ENCODE measurements around the gene GOSR2.

The GOSR2 gene

GRCh38 chr17:46892192-46892703 lies 30.7 kb upstream of the GOSR2 start:
- no peaks in the 10 kb centered on the region for H3K4me1 ChIP-seq (ENCODE audit: control insufficient read depth, insufficient read depth, low read length, unreplicated experiment)
- H3K79me2 ChIP-seq (ENCODE audit: control insufficient read depth, insufficient read depth, low read length, unreplicated experiment): no peaks in the 10 kb centered on the region
- H3K27me3 ChIP-seq (ENCODE audit: insufficient read depth, low read length): peaks cover 85% of the 10 kb centered on the region
- no peak overlapping the region for H3K4me3 ChIP-seq (ENCODE audit: low read depth, low read length)
- H3K36me3 ChIP-seq (ENCODE audit: insufficient read depth, low read length): no peaks in the 10 kb centered on the region
- no peak overlapping the region for H2AFZ ChIP-seq (ENCODE audit: low read length, unreplicated experiment)
- H3K27ac ChIP-seq (ENCODE audit: low read depth, low read length): no peak overlapping the region

- Histone ChIP-seq H3K36me3 (ENCODE audit: insufficient read depth, low read length) (no peaks in the 10 kb centered on the region), H2AFZ (ENCODE audit: low read length, unreplicated experiment) (no peak overlapping the region), H3K79me2 (ENCODE audit: control insufficient read depth, insufficient read depth, low read length, unreplicated experiment) (no peaks in the 10 kb centered on the region), H3K27ac (ENCODE audit: low read depth, low read length) (no peak overlapping the region), H3K4me1 (ENCODE audit: control insufficient read depth, insufficient read depth, low read length, unreplicated experiment) (no peaks in the 10 kb centered on the region), H3K4me3 (ENCODE audit: low read depth, low read length) (no peak overlapping the region), H3K27me3 (ENCODE audit: insufficient read depth, low read length) (peaks cover 76% of the 10 kb centered on the region)
Observed at GRCh38 chr17:46894024-46894423, 28.9 kb upstream of the GOSR2 start.

- H3K27ac ChIP-seq (ENCODE audit: low read depth, low read length): no peak overlapping the region
- peaks cover 70% of the 10 kb centered on the region for H3K27me3 ChIP-seq (ENCODE audit: insufficient read depth, low read length)
- no peaks in the 10 kb centered on the region for H3K36me3 ChIP-seq (ENCODE audit: insufficient read depth, low read length)
- no peak overlapping the region for H2AFZ ChIP-seq (ENCODE audit: low read length, unreplicated experiment)
- H3K79me2 ChIP-seq (ENCODE audit: control insufficient read depth, insufficient read depth, low read length, unreplicated experiment): no peaks in the 10 kb centered on the region
- no peaks in the 10 kb centered on the region for H3K4me1 ChIP-seq (ENCODE audit: control insufficient read depth, insufficient read depth, low read length, unreplicated experiment)
- no peak overlapping the region for H3K4me3 ChIP-seq (ENCODE audit: low read depth, low read length)
Observed at GRCh38 chr17:46894476-46895151, 28.3 kb upstream of the GOSR2 start.

GRCh38 chr17:46895171-46895570 lies 27.8 kb upstream of the GOSR2 start:
- Histone ChIP-seq H3K36me3 (ENCODE audit: insufficient read depth, low read length) (no peaks in the 10 kb centered on the region), H2AFZ (ENCODE audit: low read length, unreplicated experiment) (no peak overlapping the region), H3K4me1 (ENCODE audit: control insufficient read depth, insufficient read depth, low read length, unreplicated experiment) (no peaks in the 10 kb centered on the region), H3K4me3 (ENCODE audit: low read depth, low read length) (no peak overlapping the region), H3K79me2 (ENCODE audit: control insufficient read depth, insufficient read depth, low read length, unreplicated experiment) (no peaks in the 10 kb centered on the region), H3K27me3 (ENCODE audit: insufficient read depth, low read length) (peaks cover 64% of the 10 kb centered on the region), H3K27ac (ENCODE audit: low read depth, low read length) (no peak overlapping the region)

GRCh38 chr17:46896991-46897390 lies 26.0 kb upstream of the GOSR2 start:
- no peaks in the 10 kb centered on the region for H3K36me3 ChIP-seq (ENCODE audit: insufficient read depth, low read length)
- H3K27me3 ChIP-seq (ENCODE audit: insufficient read depth, low read length): peaks cover 53% of the 10 kb centered on the region
- H3K4me3 ChIP-seq (ENCODE audit: low read depth, low read length): no peak overlapping the region
- H3K4me1 ChIP-seq (ENCODE audit: control insufficient read depth, insufficient read depth, low read length, unreplicated experiment): no peaks in the 10 kb centered on the region
- no peak overlapping the region for H3K27ac ChIP-seq (ENCODE audit: low read depth, low read length)
- no peak overlapping the region for H2AFZ ChIP-seq (ENCODE audit: low read length, unreplicated experiment)
- H3K79me2 ChIP-seq (ENCODE audit: control insufficient read depth, insufficient read depth, low read length, unreplicated experiment): no peaks in the 10 kb centered on the region

- Histone ChIP-seq H3K4me1 (ENCODE audit: control insufficient read depth, insufficient read depth, low read length, unreplicated experiment) (no peaks in the 10 kb centered on the region), H3K27ac (ENCODE audit: low read depth, low read length) (no peak overlapping the region), H3K27me3 (ENCODE audit: insufficient read depth, low read length) (peaks cover 50% of the 10 kb centered on the region), H3K79me2 (ENCODE audit: control insufficient read depth, insufficient read depth, low read length, unreplicated experiment) (no peaks in the 10 kb centered on the region), H3K36me3 (ENCODE audit: insufficient read depth, low read length) (no peaks in the 10 kb centered on the region), H2AFZ (ENCODE audit: low read length, unreplicated experiment) (no peak overlapping the region), H3K4me3 (ENCODE audit: low read depth, low read length) (no peak overlapping the region)
Observed at GRCh38 chr17:46898364-46898763, 24.6 kb upstream of the GOSR2 start.

GRCh38 chr17:46898860-46899259 lies 24.1 kb upstream of the GOSR2 start:
- H3K79me2 ChIP-seq (ENCODE audit: control insufficient read depth, insufficient read depth, low read length, unreplicated experiment): no peaks in the 10 kb centered on the region

GRCh38 chr17:46901291-46901690 lies 21.7 kb upstream of the GOSR2 start:
- Histone ChIP-seq H3K79me2 (ENCODE audit: control insufficient read depth, insufficient read depth, low read length, unreplicated experiment) (no peaks in the 10 kb centered on the region), H3K36me3 (ENCODE audit: insufficient read depth, low read length) (no peaks in the 10 kb centered on the region), H3K4me1 (ENCODE audit: control insufficient read depth, insufficient read depth, low read length, unreplicated experiment) (no peaks in the 10 kb centered on the region), H3K27me3 (ENCODE audit: insufficient read depth, low read length) (peaks cover 32% of the 10 kb centered on the region), H3K4me3 (ENCODE audit: low read depth, low read length) (no peak overlapping the region), H3K27ac (ENCODE audit: low read depth, low read length) (no peak overlapping the region), H2AFZ (ENCODE audit: low read length, unreplicated experiment) (no peak overlapping the region)

More at GRCh38 chr17:46898860-46899259, 24.1 kb upstream of the GOSR2 start:
- Histone ChIP-seq H3K4me3 (ENCODE audit: low read depth, low read length) (no peak overlapping the region), H3K4me1 (ENCODE audit: control insufficient read depth, insufficient read depth, low read length, unreplicated experiment) (no peaks in the 10 kb centered on the region), H2AFZ (ENCODE audit: low read length, unreplicated experiment) (no peak overlapping the region), H3K27ac (ENCODE audit: low read depth, low read length) (no peak overlapping the region), H3K27me3 (ENCODE audit: insufficient read depth, low read length) (peaks cover 47% of the 10 kb centered on the region), H3K36me3 (ENCODE audit: insufficient read depth, low read length) (no peaks in the 10 kb centered on the region)

- Histone ChIP-seq H2AFZ (ENCODE audit: low read length, unreplicated experiment) (no peak overlapping the region), H3K79me2 (ENCODE audit: control insufficient read depth, insufficient read depth, low read length, unreplicated experiment) (no peaks in the 10 kb centered on the region), H3K4me1 (ENCODE audit: control insufficient read depth, insufficient read depth, low read length, unreplicated experiment) (no peaks in the 10 kb centered on the region), H3K36me3 (ENCODE audit: insufficient read depth, low read length) (no peaks in the 10 kb centered on the region), H3K27me3 (ENCODE audit: insufficient read depth, low read length) (peaks cover 30% of the 10 kb centered on the region; the same call in 1 of the 2 replicates), H3K4me3 (ENCODE audit: low read depth, low read length) (no peak overlapping the region), H3K27ac (ENCODE audit: low read depth, low read length) (no peak overlapping the region)
Observed at GRCh38 chr17:46903762-46904672, 18.9 kb upstream of the GOSR2 start.

GRCh38 chr17:46908068-46908737 lies 14.8 kb upstream of the GOSR2 start:
- Histone ChIP-seq H3K27ac (ENCODE audit: low read depth, low read length) (no peak overlapping the region), H3K4me1 (ENCODE audit: control insufficient read depth, insufficient read depth, low read length, unreplicated experiment) (no peaks in the 10 kb centered on the region), H2AFZ (ENCODE audit: low read length, unreplicated experiment) (no peak overlapping the region), H3K4me3 (ENCODE audit: low read depth, low read length) (no peak overlapping the region), H3K27me3 (ENCODE audit: insufficient read depth, low read length) (peaks cover 29% of the 10 kb centered on the region), H3K79me2 (ENCODE audit: control insufficient read depth, insufficient read depth, low read length, unreplicated experiment) (no peaks in the 10 kb centered on the region), H3K36me3 (ENCODE audit: insufficient read depth, low read length) (no peaks in the 10 kb centered on the region)

All from ACC112 (cell line).